ENCODE results near the gene GRID1.

The GRID1 gene

GRCh38 chr10:86317949-86318725, 48.5 kb downstream of the GRID1 start:
- TF ChIP-seq GATA3 (IDR thresholded peaks at IDR 0.05; ENCODE audit: low read depth, low read length): no peak

- TF ChIP-seq GATA2 (IDR thresholded peaks at IDR 0.05; ENCODE audit: low read depth, low read length) (no peak), GATA3 (IDR thresholded peaks at IDR 0.05; ENCODE audit: low read depth, low read length) (no peak)
Measured at GRCh38 chr10:86316990-86317389, 49.6 kb downstream of the GRID1 start.

- no peak for TF ChIP-seq GATA3 (IDR thresholded peaks at IDR 0.05; ENCODE audit: low read depth, low read length)
- TF ChIP-seq GATA2 (IDR thresholded peaks at IDR 0.05; ENCODE audit: low read depth, low read length): no peak
Measured at GRCh38 chr10:86316274-86316835, 50.2 kb downstream of the GRID1 start.

- TF ChIP-seq GATA2 (IDR thresholded peaks at IDR 0.05; ENCODE audit: low read depth, low read length): no peak
- TF ChIP-seq GATA3 (IDR thresholded peaks at IDR 0.05; ENCODE audit: low read depth, low read length): no peak
Measured at GRCh38 chr10:86315549-86315942, 51.0 kb downstream of the GRID1 start.

GRCh38 chr10:86314616-86315548, 51.7 kb downstream of the GRID1 start:
- TF ChIP-seq GATA2 (IDR thresholded peaks at IDR 0.05; ENCODE audit: low read depth, low read length) (no peak), GATA3 (IDR thresholded peaks at IDR 0.05; ENCODE audit: low read depth, low read length) (no peak)

- no peak for TF ChIP-seq GATA2 (IDR thresholded peaks at IDR 0.05; ENCODE audit: low read depth, low read length)
- TF ChIP-seq GATA3 (IDR thresholded peaks at IDR 0.05; ENCODE audit: low read depth, low read length): no peak
Measured at GRCh38 chr10:86313621-86314041, 53.0 kb downstream of the GRID1 start.

GRCh38 chr10:86312701-86313270, 53.8 kb downstream of the GRID1 start:
- no peak for TF ChIP-seq GATA3 (IDR thresholded peaks at IDR 0.05; ENCODE audit: low read depth, low read length)
- no peak for TF ChIP-seq GATA2 (IDR thresholded peaks at IDR 0.05; ENCODE audit: low read depth, low read length)

GRCh38 chr10:86311906-86312305, 54.7 kb downstream of the GRID1 start:
- TF ChIP-seq GATA2 (IDR thresholded peaks at IDR 0.05; ENCODE audit: low read depth, low read length): no peak
- no peak for TF ChIP-seq GATA3 (IDR thresholded peaks at IDR 0.05; ENCODE audit: low read depth, low read length)

- TF ChIP-seq GATA3 (IDR thresholded peaks at IDR 0.05; ENCODE audit: low read depth, low read length): no peak
- TF ChIP-seq GATA2 (IDR thresholded peaks at IDR 0.05; ENCODE audit: low read depth, low read length): no peak
Measured at GRCh38 chr10:86311190-86311589, 55.4 kb downstream of the GRID1 start.

GRCh38 chr10:86310702-86311101, 55.9 kb downstream of the GRID1 start:
- TF ChIP-seq GATA3 (IDR thresholded peaks at IDR 0.05; ENCODE audit: low read depth, low read length) (no peak), GATA2 (IDR thresholded peaks at IDR 0.05; ENCODE audit: low read depth, low read length) (peak; percentile 62; the same call in 1 of the 2 replicates)

GRCh38 chr10:86310291-86310690, 56.3 kb downstream of the GRID1 start:
- TF ChIP-seq GATA2 (IDR thresholded peaks at IDR 0.05; ENCODE audit: low read depth, low read length) (no peak), GATA3 (IDR thresholded peaks at IDR 0.05; ENCODE audit: low read depth, low read length) (no peak)

GRCh38 chr10:86308056-86308455, 58.5 kb downstream of the GRID1 start:
- no peak for TF ChIP-seq GATA2 (IDR thresholded peaks at IDR 0.05; ENCODE audit: low read depth, low read length)
- TF ChIP-seq GATA3 (IDR thresholded peaks at IDR 0.05; ENCODE audit: low read depth, low read length): no peak

GRCh38 chr10:86306628-86307278, 59.8 kb downstream of the GRID1 start:
- no peak for TF ChIP-seq GATA3 (IDR thresholded peaks at IDR 0.05; ENCODE audit: low read depth, low read length)
- no peak for TF ChIP-seq GATA2 (IDR thresholded peaks at IDR 0.05; ENCODE audit: low read depth, low read length)

Measured in SH-SY5Y (cell line).